ENCODE measurements around the gene KCTD7.
"Not testable (repeated sequence)": the region's sequence is repeated elsewhere in the genome, so short reads cannot be mapped to it uniquely, and the experiment has no call there.

The KCTD7 gene

DNA sequence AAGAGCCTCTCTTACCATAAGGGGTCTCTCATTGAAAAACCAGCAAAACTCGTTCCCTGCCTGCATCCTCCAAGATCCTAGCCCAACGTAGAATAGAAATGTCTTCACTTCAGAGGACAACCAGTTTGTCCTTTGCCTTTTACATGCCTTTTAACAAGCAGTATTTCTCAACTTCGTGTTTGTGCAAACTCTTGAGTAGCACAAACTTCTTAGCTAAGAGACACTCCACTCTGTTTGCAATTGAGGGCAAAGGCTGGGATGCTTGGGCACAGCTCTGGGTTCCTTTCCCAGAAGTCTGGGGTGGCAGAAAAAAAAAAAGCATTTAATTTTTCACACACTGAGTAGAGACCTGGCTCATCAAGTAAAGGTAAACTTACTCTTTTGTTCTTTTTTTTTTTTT is 19.5 kb upstream of the KCTD7 start:
- Histone ChIP-seq H3K9me3 (ENCODE audit: severe bottlenecking) (peaks cover 3% of the 10 kb centered on the region), H3K4me3 (ENCODE audit: low read depth, low read length) (no peak overlapping the region), H3K27me3 (ENCODE audit: insufficient read depth, low read depth, severe bottlenecking) (no peaks in the 10 kb centered on the region), H3K27ac (no peak overlapping the region), H3K36me3 (no peaks in the 10 kb centered on the region)
- DNase-seq, result no peak
- TF ChIP-seq, protein P1, sequence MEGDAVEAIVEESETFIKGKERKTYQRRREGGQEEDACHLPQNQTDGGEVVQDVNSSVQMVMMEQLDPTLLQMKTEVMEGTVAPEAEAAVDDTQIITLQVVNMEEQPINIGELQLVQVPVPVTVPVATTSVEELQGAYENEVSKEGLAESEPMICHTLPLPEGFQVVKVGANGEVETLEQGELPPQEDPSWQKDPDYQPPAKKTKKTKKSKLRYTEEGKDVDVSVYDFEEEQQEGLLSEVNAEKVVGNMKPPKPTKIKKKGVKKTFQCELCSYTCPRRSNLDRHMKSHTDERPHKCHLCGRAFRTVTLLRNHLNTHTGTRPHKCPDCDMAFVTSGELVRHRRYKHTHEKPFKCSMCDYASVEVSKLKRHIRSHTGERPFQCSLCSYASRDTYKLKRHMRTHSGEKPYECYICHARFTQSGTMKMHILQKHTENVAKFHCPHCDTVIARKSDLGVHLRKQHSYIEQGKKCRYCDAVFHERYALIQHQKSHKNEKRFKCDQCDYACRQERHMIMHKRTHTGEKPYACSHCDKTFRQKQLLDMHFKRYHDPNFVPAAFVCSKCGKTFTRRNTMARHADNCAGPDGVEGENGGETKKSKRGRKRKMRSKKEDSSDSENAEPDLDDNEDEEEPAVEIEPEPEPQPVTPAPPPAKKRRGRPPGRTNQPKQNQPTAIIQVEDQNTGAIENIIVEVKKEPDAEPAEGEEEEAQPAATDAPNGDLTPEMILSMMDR (IDR thresholded peaks at IDR 0.05; ENCODE audit: low read depth, low read length), result no peak

GRCh38 chr7:66614596-66614995 is 14.1 kb upstream of the KCTD7 start:
- not testable (repeated sequence) for DNase-seq; H3K36me3 ChIP-seq; H3K4me3 ChIP-seq (ENCODE audit: low read depth, low read length); H3K9me3 ChIP-seq (ENCODE audit: severe bottlenecking); H3K27me3 ChIP-seq (ENCODE audit: insufficient read depth, low read depth, severe bottlenecking); H3K27ac ChIP-seq

DNA sequence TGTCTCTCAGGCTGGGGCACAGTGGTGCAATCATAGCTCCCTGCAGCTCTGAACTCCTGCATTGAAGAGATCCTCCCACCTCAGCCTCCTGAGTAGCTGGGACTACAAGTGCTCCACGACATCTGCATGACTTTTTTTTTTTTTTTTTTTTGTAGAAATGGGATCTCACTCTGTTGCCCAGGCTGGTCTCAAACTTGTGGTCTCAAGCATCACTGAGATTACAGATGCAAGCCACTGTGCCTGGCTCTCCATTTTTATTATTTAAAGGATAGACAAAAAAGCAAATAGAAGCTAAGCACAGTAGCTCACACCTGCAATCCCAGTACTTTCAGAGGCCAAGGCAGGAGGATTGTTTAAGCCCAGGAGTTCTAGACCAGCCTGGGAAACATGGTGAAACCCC is 13.0 kb upstream of the KCTD7 start:
- H3K4me3 ChIP-seq (ENCODE audit: low read depth, low read length), result no peak overlapping the region
- DNase-seq, result no peak
- no peak overlapping the region for H3K27ac ChIP-seq
- TF ChIP-seq, protein P1 (IDR thresholded peaks at IDR 0.05; ENCODE audit: low read depth, low read length), result no peak
- H3K36me3 ChIP-seq, result no peaks in the 10 kb centered on the region
- H3K27me3 ChIP-seq (ENCODE audit: insufficient read depth, low read depth, severe bottlenecking), result no peaks in the 10 kb centered on the region
- peaks cover 4% of the 10 kb centered on the region for H3K9me3 ChIP-seq (ENCODE audit: severe bottlenecking)

DNA sequence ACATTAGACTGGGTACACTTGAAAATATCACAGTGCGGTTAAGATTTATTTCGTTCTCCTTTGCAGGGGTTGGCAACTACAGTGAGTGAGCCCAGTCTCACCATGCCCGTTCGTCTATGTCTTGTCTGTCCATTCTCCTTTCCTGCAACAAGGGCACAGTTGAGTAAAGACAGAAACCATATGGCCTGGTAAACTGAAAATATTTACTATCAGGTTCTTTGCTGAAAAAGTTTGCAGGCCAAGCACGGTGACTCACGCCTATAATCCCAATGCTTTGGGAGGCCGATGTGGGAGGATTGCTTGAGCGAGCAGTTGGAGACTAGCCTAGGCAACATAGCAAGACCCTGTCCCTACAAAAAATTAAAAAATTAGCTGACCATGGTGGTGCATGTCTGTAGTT is 11.4 kb upstream of the KCTD7 start:
- DNase-seq, result no peak
- Histone ChIP-seq H3K4me3 (ENCODE audit: low read depth, low read length) (no peak overlapping the region), H3K36me3 (no peaks in the 10 kb centered on the region), H3K9me3 (ENCODE audit: severe bottlenecking) (peaks cover 4% of the 10 kb centered on the region), H3K27ac (no peak overlapping the region), H3K27me3 (ENCODE audit: insufficient read depth, low read depth, severe bottlenecking) (no peaks in the 10 kb centered on the region)
- TF ChIP-seq, protein P1 (IDR thresholded peaks at IDR 0.05; ENCODE audit: low read depth, low read length), result no peak

GRCh38 chr7:66619341-66619948 is 9.2 kb upstream of the KCTD7 start:
- not testable (repeated sequence) for H3K27ac ChIP-seq; H3K4me3 ChIP-seq (ENCODE audit: low read depth, low read length); H3K9me3 ChIP-seq (ENCODE audit: severe bottlenecking); H3K36me3 ChIP-seq; H3K27me3 ChIP-seq (ENCODE audit: insufficient read depth, low read depth, severe bottlenecking)
- DNase-seq, result peak; percentile 30

DNA sequence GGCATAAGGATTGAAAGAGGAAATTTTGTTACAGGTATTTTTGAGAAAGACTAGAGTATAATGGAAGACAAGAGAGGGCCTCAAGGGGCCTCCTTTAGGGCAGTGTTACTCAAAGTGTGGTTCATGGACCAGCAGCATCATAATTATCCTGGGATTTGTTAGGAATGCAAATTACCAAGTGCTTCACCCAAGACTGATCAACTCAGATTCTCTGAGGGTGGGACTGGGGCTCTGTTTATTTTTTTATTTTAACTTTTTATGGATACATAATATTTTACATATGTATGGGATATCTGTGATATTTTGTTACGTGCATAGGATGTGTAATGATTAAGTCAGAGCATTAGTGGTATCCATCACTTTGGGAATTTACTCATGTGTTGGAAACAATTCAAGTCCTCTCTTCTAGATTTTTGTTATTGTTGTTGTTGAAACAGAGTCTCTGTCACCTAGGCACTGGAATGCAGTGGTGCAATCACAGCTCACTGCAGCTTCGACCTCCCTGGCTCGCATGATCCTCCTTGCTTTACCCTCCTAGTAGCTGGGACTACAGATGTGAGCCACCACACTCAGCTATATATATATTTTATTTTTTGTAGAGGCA is 2.2 kb upstream of the KCTD7 start:
- no peaks in the 10 kb centered on the region for H3K27me3 ChIP-seq (ENCODE audit: insufficient read depth, low read depth, severe bottlenecking)
- H3K9me3 ChIP-seq (ENCODE audit: severe bottlenecking), result no peaks in the 10 kb centered on the region
- no peak overlapping the region for H3K27ac ChIP-seq
- no peak overlapping the region for H3K4me3 ChIP-seq (ENCODE audit: low read depth, low read length)
- DNase-seq, result no peak
- TF ChIP-seq, protein P1 (IDR thresholded peaks at IDR 0.05; ENCODE audit: low read depth, low read length), result no peak
- H3K36me3 ChIP-seq, result no peaks in the 10 kb centered on the region

GRCh38 chr7:66627151-66627681 is 1.5 kb upstream of the KCTD7 start:
- Histone ChIP-seq H3K4me3 (ENCODE audit: low read depth, low read length) (no peak overlapping the region), H3K36me3 (no peaks in the 10 kb centered on the region), H3K9me3 (ENCODE audit: severe bottlenecking) (no peaks in the 10 kb centered on the region), H3K27me3 (ENCODE audit: insufficient read depth, low read depth, severe bottlenecking) (no peaks in the 10 kb centered on the region), H3K27ac (no peak overlapping the region)
- TF ChIP-seq, protein P1 (IDR thresholded peaks at IDR 0.05; ENCODE audit: low read depth, low read length), result no peak
- DNase-seq, result no peak
